SK-N-MC (cell line): ENCODE data around the gene LYPD1.

Source experiments
- EZH2 ChIP-seq: fragments of 200-600 bp; sonication (generic); IDR thresholded peaks from one replicate; pipeline ENCODE4 v1.6.1; 2017; ENCODE audit warnings: antibody characterized with exemption
- POLR2AphosphoS5 ChIP-seq: IDR thresholded peaks from 2 replicates; pipeline ENCODE4 v1.6.1; 2012; ENCODE audit warnings: mild to moderate bottlenecking, low read depth, low read length, borderline replicate concordance

DNA sequence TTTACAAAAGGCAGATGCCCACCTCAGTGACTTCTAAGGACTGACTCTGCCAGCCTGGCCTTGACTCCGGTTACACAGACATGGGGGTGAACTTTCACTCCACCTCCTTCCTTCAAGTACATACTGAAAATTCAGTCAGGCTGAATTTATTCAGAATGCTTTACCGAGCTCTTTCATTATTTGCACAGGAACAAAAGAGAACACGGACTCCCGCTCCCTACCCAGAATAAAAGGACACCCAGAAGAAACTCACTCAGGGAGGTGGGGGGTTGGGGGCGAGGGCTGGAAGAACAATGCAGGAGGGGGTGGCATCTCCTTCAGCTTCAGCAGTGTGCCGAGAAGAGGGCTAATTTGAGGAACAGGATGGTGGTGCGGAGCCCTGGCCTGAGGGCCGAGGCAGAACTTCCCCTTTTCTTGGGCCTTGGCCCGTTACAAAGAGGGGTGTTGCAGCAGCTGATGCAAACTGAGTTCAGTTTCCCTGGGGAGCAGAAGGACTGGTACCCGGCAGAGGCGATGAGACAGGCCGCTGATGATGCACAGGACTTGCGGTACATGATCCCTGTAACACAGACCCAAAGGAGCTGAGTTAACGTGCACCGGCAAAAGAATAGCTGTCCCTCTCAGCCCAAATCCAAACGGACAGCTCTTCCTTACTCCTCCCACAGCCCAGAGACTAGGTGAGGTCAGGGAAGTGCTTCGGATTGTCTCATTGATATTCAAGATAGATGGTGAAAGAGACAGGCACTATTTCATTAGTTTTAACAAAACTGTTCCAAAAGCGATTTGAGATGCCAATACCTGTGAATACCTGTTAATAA is 24.1 kb downstream of the LYPD1 start:
- TF ChIP-seq POLR2AphosphoS5, result no peak
- TF ChIP-seq EZH2, result no peak
